COLO668 (cell line): Measurements from ENCODE around the gene DIPK1A.
"Not testable (repeated sequence)": the region's sequence is repeated elsewhere in the genome, so short reads cannot be mapped to it uniquely, and the experiment has no call there.

ENCODE experiments used
- DNase-seq: peaks from one replicate; lab custom pipeline; 2025; ENCODE audit not compliant: unreplicated experiment; lab: John Stamatoyannopoulos, UW

The DIPK1A gene

DNA sequence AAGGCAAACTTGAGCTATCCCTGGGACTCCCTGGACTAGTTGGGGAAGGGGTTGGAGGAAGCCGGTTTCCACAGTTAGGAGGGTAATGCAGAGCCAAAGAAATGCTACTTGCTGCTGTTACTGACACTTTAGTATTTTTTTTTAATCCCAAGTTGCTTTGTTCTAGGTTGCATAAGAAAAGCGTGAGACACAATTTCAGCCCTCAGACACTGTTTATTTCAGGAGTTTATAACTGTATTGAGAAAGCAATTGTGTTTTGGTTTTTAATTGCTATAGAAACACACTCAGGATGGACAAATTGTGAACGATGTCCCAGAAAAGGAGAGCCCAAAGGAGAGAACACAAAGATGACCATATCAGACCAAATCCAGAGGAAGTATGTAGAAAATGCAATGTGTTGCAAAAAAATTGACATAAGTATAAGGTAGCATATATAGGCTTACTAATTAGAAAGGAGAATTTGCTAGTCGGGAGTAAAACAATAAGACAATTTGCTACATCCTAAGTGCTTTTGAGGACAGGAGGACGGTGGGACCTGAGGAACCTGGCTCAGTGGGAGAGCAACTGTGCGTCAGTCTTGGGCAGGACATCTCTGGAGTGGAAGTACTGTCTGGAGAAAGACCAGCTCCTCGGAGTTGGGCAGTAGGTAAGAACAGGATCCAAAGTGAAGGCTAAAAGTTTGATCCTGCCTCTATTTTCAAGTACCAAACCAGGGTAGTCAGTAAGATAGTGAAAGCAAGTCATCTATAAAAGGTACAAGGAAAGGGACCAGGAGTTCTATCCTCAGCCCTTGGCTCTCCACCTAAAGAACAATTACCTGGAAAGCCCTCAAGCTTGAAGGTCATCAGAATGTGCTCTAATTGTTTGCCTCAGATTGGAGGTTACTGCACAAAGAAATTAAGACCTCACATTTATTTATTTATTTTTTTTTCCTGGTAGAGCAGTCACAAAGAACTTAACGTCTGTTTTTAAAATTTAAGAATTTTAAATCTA is 39.9 kb downstream of the DIPK1A start:
- no peak for DNase-seq

DNA sequence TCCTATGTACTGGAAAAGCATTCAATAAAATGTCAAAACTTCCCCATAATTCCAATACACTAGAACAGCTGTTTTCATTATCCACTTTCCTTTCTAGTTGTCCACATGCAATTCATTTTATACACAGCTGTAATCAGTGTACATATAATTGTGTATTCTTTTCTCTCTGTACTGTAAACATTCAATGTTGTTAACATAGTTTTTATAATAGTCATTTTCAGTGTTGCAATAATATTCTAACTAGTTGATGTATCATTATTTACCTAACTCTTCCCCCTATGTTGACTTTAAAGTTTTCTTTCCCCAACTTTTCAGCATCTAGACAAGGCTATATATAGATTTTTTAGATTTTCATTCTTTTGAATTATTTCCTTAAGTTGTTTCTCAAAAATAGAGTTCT is 44.4 kb downstream of the DIPK1A start:
- no peak for DNase-seq

DNA sequence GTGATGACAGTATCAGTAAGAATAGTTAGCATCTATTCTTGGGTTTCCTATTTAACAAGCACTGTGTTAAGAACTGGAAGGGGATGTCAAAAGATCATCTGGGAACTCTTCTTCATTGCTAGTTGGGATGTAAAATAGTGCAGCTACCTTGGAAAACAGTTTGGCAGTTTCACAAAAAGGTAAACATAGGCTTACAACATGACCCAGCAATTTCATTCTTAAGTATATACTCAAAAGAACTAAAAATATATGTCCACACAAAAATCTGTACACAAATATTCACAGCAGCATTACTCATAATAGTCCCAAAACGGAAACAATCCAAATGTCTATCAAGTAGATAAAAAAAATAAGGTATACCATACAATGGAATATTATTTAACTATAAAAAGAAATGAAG is 45.7 kb downstream of the DIPK1A start:
- no peak for DNase-seq

DNA sequence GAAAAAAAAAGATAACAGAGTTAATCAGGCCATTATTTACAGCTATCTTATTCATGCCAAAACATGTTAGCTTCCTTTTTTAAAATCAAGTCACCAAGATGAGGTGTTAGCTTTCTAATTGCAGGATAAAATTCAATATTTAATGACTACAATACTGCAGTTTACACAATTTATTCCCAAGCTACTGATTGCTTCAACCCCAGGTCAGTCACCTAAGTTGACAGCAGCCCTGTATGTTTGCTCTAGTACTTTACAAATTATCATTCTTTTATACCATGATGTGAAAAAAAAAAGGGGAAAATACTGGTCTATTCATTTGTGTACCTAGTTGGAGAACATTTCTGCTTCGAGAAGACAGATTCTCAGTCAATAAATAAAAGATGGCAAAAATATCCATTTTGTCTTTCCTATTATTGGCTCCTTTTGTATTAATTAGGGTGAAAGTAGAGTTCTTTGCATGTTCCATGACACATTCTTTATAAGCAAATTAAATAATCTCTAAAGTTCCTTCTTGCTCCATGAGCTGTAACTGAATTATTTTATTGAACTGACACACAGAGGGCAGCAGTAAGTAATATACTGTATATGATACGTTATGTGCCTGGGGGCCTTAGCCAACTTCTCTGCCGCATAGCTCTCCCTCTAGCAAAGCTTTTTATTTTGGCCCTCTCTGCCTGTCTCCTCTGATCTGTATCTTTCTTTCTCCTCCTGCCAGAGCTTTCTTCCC is 48.0 kb downstream of the DIPK1A start:
- no peak for DNase-seq

DNA sequence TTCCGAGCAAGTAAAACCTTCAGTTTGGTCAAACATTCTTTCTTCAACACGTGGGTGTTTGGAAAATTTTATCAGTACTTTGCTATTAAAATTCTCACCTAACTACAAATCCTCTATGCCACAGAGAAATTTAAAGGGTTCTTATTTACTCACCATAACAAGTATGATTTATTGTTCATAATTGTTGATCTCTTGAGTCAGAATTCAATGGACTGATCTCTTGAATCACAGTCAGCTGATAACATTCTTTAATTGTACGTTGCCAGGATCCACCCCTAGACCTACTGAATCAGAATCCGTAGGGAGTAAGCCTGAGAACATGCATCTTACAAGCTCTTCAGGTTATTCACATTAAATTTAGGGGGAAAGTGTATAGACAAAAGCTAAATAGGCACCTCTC is 51.2 kb downstream of the DIPK1A start:
- no peak for DNase-seq

DNA sequence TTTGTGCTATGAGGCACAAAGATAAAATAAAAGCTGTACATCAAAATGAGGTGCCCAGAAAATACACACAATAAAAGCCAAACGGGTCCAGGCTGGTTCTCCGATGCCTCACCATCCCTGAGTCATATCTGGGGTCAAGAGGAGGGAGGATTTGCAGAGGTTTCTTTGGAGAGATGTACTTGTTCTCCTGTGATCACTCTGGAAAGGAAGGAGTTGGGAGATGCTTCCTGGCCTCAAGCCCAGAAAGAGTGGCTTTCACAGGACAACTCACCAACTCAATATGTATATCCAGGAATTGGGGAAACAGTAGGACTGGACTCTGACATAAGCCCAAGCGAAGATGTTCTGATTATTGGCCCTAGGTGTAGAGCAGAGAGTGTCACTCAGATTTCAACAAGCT is 51.9 kb downstream of the DIPK1A start:
- DNase-seq: no peak

DNA sequence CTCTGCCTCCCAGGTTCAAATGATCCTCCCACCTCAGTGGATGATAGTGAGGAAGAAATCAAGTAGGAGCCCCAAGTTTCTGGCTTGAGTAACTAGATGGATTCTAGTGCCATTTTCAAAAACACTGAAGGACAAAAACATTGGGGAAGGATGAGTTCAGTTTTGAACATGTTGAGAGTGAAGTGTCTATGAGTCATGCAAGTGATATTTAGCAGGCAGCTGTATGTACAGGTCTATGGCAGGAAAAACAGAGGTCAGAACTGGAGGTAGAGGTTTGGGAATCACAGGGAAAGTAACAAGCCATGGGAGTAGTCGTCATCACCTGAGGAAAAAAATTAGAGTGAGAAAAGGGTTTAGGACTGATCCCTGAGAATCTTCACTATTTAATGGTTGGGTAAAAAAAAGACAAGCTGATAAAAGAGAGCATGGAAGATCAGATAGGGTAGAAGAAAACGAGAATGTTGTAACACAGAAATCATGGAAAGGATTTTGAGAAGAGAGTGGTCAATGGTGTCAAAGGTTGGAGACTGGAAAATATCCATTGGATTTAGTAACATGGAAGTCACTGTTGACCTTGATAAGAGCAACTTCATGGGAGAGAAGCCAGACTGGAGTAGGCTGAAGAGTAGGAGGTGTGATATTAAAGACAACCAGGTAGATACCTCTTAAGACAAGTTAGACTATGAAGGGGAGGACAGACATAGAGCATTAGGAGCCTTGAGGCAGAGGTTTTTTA is 53.1 kb downstream of the DIPK1A start:
- peak; percentile 27 for DNase-seq

DNA sequence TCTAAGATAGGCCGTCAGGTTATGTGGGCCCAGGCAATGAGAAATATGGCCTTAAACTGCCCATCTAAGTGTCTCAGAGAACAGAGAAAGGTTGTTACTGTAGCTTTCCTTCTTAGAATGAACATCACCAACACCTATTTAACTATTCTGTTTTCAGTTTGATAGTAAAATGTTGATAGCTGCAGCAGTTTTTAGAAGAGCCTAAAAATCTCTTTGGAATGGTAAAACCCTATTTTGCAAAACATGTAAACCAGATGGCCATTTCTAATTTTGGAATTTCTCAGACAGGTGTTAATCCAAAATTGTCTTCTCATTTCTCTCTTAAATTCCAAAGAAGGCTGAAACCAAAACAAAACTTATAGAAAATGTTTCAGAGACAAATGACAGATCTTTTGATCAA is 57.5 kb downstream of the DIPK1A start:
- DNase-seq: no peak

DNA sequence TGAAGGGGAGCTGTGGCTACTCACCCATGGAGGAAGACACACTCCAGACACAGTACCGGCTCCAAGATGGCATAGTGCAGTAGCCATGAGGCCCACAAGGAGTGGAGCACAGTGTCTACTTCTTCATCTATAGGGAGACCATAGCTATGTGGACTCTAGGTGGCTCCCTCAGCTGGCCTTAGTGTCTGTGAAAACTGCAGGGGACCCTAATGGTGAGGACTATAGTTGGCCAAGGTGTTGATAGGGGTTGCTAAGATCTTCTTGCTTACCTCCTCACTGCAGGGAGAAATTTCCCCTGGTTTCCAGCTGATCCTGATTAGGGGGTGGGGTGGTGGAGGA is 58.9 kb downstream of the DIPK1A start:
- no peak for DNase-seq

DNA sequence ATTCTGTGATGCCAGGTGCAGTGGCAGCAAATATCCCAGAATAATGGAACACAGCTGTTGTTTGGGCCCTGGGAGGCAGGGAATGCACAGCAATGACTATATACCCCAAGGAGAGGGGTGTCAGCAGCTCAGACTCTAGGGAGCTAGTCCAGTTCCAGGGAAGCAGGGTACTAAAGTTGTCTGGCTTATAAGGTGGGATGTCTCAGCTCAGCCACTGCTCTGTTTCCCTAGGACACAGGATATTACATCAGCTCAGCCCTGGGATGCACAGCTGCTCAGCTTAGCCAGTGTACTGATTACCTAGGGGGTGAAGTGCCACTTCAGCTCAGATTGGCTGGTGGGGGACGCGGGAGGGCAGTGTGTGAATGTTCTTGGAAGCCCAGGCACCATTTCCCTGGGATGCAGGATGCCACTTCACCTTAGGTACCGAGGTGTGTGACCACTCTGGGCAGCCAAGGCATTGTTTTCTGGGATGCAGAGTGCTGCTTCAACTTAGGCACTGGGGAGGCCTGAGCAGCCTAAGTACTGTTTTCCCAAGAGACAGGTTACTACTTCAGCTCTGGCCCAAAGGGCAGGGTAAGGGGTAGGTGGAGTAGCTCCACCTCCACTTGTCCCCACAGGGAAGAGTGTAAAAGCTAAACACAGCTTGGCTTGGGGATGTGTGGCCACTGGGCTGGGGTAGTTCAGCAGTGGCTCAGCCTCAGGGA is 59.4 kb downstream of the DIPK1A start:
- DNase-seq: peak; percentile 75

DNA sequence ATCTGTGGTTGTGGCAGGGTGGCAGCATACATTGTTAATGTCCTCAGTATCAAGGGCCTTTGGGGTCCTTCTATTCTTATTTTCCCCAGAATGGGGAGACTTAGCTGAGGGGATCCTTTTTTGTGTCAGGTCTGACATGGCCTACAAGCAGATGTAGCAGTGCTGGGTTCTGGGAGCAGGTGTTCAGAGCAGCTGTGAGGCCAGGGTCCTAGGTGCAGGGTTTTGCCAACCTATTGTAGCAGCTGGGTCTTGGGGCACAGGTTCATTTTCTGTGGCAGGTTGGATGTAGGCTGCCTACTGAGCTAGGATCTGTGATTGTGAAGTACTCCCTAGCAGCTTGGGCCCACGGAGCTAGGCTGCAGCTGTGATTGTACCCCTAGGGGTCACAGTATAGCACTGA is 60.1 kb downstream of the DIPK1A start:
- peak; percentile 24 for DNase-seq

DNA sequence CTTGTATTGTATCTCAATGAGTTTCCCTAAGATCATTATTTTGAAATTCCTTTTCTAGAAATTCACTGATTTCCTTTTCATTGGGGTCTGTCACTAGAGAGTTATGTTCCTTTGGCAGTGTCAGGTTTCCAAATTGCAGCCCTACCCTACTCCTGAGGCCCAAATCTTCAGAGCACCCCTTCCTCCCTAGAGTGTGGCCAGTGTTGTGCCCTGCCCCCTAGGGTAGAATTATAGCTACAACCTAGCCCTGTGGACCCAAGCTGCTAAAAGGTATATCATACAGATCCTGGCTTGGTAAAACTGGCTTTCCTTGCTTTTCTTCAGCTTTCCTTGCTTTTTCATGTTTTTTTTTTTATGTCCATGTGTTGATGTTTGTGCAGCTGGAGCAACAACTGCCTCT is 60.7 kb downstream of the DIPK1A start:
- no peak for DNase-seq

DNA sequence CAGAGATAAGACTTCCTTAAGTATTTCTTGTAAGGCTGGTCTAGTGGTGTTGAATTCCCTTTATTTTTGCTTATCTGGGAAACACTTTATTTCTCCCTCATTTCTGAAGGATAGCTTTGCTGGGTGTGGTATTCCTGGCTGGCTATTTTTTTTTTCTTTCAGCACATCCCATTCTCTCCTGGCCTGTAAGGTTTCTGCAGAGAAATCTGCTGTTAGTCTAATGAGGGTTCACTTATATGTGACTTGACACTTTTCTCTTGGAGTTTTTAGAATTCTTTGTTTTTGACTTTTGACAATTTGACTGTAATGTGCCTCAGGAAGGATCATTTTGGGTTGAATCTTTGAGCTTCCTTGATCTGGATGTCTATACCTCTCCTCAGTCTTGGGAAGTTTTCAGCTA is 61.5 kb downstream of the DIPK1A start:
- no peak for DNase-seq

DNA sequence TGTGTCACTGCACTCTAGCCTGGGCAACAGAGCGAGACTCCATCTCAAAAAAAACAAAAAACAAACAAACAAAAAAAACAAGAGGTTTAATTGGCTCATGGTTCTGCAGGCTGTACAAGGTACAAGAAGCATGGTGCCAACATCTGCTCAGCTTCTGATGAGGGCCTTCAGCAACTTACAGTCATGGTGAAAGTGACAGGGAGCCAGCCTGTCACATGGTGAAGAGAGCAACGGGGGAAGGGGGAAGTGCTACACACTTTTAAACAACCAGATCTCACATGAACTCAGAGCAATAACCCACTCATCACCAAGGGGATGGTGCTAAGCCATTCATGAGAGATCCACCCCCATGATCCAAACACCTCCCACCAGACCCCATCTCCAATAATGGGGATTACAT is 63.2 kb downstream of the DIPK1A start:
- DNase-seq: not testable (repeated sequence)

DNA sequence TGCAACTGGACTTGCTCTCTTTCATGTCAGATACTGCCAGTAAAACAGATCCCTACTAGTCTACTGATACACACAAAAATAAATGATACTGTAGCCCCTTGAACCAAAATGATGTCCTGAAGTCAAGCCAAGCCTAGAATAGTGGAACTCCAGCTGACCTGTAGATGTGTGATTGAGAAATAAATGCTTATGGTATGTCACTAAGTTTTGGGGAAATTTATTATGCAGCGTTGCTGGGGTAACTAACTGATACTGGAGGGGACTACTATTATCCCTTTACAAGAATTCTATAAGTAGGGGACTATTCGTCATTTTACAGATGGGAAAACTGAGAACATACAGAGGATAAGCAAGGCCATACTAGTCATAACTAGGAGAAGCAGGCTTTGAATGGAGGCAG is 73.8 kb downstream of the DIPK1A start:
- DNase-seq: no peak

DNA sequence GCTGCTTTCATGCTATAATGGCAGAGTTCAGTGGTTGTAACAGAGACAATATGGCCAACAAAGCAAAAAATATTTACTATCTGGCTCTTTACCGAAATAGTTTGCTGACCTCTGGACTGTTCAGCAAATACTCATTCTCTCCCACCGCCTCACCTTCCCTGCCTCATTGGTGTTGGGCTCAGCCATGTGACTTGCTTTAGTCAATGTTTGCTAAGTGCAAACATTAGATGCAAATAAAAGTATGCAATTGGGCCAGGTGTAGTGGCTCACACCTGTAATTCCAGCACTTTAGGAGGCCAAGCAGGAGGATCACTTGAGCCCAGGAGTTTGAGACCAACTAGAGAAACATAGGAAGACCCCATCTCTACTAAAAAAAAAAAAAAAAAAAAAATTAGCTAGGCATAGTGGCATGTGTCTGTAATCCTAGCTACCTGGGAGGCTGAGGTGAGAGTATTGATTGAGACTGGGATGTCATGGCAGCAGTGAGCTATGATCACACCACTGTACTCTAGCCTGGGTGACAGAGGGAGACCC is 74.3 kb downstream of the DIPK1A start:
- peak; percentile 86 for DNase-seq

DNA sequence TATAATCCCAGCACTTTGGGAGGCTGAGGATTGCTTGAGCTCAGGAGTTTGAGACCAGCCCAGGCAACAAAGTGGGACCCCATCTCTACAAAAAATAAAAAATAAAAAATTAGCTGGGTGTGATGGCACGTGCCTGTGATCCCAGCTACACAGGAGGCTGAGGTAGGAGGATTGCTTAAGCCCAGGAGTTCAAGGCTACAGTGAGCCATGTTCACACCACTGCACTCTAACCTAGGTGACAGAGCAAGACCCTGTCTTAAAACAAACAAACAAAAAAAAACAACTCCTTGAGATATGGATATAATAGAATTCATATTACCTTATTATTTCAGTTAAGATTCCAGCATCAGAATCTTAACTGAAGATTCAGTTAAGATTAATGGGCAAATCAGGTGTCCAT is 77.1 kb downstream of the DIPK1A start:
- no peak for DNase-seq

DNA sequence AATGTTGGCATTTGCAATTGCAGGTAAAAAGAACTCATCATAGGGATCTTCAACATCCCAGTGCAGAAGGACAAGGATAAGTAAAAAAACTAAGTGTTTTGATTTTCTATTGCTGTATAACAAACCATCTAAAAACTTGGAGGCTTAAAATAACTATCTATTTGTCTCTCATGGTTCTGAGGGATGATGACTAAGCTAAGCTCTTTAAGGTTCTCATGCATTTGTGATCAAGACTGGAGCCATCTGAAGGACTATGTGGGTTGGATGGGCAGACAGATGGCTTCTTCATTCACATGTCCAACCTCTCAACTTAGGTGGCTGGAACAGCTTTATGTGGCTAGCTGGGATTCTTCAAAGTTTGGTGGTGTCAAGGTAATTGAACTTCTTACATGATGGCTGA is 78.0 kb downstream of the DIPK1A start:
- no peak for DNase-seq

DNA sequence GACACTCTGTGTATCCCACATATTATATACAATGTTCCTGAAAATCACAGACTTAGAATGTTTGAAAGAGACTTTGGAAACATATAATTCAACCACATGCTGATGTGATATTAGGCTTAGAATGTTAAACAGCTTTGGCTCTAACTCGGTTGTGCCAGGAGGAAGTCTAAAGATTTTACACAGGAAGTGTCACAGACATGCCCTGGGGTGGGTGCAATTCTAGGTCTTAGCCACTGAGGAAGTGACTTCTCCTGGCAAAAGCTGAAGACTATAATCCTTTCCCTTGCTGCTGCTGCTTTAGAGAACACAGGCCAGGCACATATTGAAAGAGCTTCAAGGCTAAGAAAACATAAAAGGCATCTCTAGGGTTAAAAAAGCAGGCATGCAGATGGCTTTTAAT is 78.4 kb downstream of the DIPK1A start:
- DNase-seq: no peak

DNA sequence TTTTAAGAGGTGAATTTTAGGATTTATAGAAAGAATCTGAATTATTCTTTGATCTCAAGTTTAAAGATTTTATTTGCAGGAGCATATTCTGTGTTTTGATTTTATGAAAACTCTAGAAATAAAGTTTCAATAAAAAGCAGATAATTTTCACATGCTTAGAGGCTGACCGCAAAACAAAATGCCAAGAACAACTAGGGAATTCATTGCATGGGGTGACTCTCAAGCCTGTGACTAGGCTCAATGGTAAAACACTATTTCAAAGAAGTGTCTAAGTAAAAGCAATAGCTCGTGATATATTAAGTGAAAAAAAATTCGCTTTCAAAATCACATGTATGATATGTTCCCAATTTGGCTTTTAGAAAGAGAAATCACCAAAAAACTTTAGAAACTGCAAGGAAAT is 79.9 kb downstream of the DIPK1A start:
- DNase-seq: no peak
